RWPE1 (cell line): Measurements from ENCODE around the gene KCNJ6.

Experiments used
- CTCF ChIA-PET: fragments of 350-600 bp; sonication (Branson Sonifier 250); formaldehyde crosslinking; extraction: SDS; loops from one replicate; lab custom pipeline; 2021; lab: Yijun Ruan, JAX
- POLR2A ChIA-PET: fragments of 400-600 bp; formaldehyde crosslinking; extraction: SDS; loops from one replicate; lab custom pipeline; 2020; ENCODE audit warnings: antibody characterized with exemption; ENCODE audit not compliant: low non-redundant PET; lab: Yijun Ruan, JAX
- DNase-seq: peaks from one replicate; pipeline ENCODE4 v3.0.0; 2012; ENCODE audit warnings: low spot score
- H3K27ac ChIP-seq: fragments of 450-650 bp; 2 replicates; pipeline ENCODE4 v1.5.1; 2017
- TF ChIP-seq, protein P1 (sequence below): fragments of 450-650 bp; conservative IDR thresholded peaks from 2 replicates; pipeline ENCODE4 v1.5.1; 2017; ENCODE audit warnings: low read depth, mild to moderate bottlenecking

The KCNJ6 gene

DNA sequence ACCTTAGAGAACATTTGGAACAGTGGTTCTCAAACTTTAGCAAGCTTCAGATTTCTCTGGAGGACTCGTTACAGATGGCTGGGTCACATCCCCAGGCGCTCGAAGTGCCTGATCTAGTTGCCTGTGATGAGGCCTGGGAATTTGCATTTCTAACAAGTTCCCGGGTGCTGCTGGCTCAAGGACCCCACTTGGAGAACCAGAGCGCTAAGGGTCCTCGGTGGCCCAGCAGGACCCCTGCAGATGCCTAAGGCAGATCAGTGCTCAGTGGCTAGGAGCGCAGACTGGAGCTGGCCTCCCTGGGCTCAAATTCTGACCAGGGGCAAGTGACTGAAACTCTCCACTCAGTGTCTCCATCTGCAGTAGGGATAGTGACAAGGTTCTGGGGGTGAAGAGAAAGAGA is 341.5 kb downstream of the KCNJ6 start:
- TF ChIP-seq, protein P1, sequence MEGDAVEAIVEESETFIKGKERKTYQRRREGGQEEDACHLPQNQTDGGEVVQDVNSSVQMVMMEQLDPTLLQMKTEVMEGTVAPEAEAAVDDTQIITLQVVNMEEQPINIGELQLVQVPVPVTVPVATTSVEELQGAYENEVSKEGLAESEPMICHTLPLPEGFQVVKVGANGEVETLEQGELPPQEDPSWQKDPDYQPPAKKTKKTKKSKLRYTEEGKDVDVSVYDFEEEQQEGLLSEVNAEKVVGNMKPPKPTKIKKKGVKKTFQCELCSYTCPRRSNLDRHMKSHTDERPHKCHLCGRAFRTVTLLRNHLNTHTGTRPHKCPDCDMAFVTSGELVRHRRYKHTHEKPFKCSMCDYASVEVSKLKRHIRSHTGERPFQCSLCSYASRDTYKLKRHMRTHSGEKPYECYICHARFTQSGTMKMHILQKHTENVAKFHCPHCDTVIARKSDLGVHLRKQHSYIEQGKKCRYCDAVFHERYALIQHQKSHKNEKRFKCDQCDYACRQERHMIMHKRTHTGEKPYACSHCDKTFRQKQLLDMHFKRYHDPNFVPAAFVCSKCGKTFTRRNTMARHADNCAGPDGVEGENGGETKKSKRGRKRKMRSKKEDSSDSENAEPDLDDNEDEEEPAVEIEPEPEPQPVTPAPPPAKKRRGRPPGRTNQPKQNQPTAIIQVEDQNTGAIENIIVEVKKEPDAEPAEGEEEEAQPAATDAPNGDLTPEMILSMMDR = no peak
- POLR2A ChIA-PET = interaction anchor here (0.8 kb wide), 1 partner anchor 11 kb away, joined by 3 read pairs; no protein-coding TSS in a partner anchor
- no peak for DNase-seq
- CTCF ChIA-PET = interaction anchor here (1.2 kb wide), 1 partner anchor 12 kb away, joined by 3 read pairs; no protein-coding TSS in a partner anchor
- H3K27ac ChIP-seq = no peak overlapping the region

DNA sequence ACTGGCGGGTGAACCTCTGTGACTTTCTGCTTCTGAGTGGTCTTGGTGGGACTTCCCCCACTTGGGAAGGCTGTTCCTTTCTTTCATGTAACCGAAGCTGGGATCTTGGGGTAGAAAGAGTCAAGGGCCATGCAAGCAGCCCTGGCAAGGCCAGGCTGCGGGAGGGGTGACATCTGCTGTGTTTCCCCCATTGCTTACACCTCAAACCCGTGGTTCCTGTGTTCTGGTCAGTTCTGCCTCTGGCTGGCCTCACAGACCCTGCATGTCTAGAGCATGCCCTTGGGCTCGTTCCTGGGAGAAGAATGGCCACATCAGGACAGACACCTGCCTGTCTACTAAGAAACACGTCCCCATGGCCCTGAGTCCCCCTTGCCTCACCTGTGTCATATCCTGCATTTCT is 341.9 kb downstream of the KCNJ6 start:
- DNase-seq = no peak
- CTCF ChIA-PET = interaction anchor here (1.2 kb wide), 1 partner anchor 11 kb away, joined by 3 read pairs; no protein-coding TSS in a partner anchor
- POLR2A ChIA-PET = no interaction called here
- H3K27ac ChIP-seq = no peak overlapping the region
- TF ChIP-seq, protein P1 = no peak

DNA sequence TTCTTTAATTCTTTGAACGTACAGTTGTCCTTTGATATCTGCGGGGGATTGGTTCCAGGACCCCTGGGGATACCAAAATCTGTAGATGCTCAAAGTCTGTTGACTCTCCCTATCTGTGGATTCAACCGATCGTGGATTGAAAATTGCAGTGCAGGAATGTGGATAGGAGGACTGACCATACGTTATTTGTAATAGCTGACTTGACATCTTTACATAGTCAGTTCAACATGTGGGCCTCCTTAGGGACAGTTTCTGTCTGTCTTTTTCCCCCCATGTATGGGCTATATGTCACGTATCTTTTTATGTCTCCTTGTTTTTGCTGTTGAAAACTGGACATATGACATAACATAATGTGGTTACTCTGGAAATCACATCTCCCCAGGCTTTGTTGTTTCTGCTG is 344.8 kb downstream of the KCNJ6 start:
- POLR2A ChIA-PET = no interaction called here

DNA sequence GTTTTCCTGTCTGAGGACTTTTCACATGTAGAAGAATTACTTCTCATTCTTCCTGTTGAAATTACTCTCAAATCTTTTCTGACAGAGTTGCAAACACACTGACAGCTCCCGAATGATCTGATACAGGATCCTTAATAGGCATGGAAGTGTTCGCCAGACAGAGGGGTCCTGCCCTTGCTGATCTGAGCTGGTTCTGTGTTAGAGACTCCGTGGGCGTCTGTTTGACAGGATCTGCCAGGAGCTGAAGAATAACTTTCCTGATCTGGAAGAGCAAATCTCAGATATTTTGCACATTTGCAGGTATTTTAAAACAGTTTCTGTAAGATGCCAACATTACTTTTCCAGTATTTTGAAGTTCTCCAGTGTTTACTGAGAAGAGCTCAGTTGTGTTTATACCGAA is 347.3 kb downstream of the KCNJ6 start:
- TF ChIP-seq, protein P1 = no peak
- CTCF ChIA-PET = no interaction called here
- no peak for DNase-seq
- POLR2A ChIA-PET = no interaction called here
- no peak overlapping the region for H3K27ac ChIP-seq

More for the DNA sequence above, 344.8 kb downstream of the KCNJ6 start:
- no peak overlapping the region for H3K27ac ChIP-seq
- CTCF ChIA-PET = no interaction called here
- no peak for DNase-seq
- TF ChIP-seq, protein P1 = no peak

DNA sequence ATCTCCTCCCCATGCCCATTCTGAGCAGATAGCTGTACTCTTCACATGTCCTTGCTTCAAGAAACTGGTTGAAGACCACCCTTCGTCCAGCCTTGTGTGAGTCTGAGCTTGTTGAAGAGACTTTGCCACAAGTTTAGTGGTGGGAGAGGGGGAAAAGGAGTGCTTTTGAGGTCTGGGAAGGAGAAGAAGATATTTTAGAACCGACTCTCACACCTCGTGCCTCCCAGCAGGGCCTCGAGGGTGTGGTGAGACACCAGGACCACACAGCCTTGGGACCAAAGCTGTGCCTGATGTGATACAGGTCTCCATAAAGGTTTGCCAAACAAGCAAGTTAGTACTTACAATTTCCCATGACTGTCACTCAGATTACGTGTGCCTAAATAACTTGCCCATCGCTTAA is 347.8 kb downstream of the KCNJ6 start:
- POLR2A ChIA-PET = interaction anchor here (0.6 kb wide), 1 partner anchor 266 kb away, joined by 3 read pairs; no protein-coding TSS in a partner anchor

DNA sequence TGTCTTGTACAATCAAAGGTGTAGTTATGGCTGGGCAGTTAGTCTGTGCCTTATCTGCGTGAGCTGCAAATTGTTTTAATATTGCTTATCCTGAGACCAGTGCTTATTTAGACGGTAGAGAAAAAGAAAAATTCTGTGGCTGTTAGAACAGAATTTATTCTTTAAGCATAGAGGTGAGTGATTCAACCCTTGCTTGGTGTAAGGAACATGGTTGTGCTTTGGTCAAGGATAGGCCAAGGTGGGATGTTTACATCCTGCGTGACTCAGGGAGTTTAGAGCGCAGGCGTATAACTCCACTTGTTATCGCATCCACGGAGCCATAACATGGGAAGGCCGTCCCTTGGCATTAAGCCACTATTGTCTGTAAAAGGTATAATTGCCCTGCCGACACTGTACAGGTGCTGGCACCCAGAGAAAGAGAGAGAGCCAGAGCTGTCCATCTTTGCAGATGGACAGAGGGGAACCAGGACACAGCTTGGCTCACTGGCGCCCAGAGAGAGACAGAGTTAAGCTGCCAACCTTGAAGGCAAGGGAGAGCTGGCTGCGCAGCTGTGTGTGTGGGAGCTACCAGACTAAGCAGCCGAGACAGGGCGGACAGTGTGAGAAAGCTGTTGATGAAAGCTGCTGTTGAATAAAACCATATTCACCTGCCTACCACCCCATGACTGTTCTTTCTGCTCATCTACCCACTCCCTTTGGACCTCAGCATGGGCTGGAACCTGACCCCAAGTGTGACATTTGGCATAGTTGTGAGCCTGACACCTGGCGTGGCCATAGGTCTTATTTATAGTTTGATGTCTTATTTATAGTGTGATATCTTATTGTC is 349.3 kb downstream of the KCNJ6 start:
- no peak for DNase-seq
- CTCF ChIA-PET = no interaction called here
- TF ChIP-seq, protein P1 = no peak
- H3K27ac ChIP-seq = no peak overlapping the region
- POLR2A ChIA-PET = no interaction called here

More for the DNA sequence above, 347.8 kb downstream of the KCNJ6 start:
- CTCF ChIA-PET = no interaction called here
- TF ChIP-seq, protein P1 = no peak
- no peak overlapping the region for H3K27ac ChIP-seq
- no peak for DNase-seq
